Measurements from ENCODE around the gene PGM2L1. TPM values are rescaled to one million over a fixed set of nuclear protein-coding genes. Genes with fewer than 3 reads are reported as not detected.
"Not testable (repeated sequence)": the region's sequence is repeated elsewhere in the genome, so short reads cannot be mapped to it uniquely, and the experiment has no call there.

Gene PGM2L1
- total RNA-seq, 2 donors from 2014 or later = 12.0 to 16.1 TPM

DNA sequence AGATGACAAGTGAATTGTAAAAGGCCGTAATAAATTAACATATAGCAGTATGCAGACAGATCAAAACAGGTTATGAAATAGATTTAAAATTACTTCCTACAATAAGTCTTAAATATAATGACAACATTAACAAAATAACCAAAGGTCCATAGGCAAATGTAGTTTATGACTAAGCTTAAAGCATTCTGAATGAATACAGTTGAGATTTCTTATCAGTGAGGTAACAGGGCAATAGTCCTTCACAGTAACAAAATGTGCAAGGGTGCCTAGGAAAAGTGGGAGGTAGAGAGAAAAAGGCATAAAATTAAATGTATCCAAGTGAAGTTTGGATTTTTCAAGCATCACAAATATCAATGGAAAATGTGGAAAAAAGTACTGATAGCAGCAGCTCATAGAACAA, 65.9 kb downstream of the PGM2L1 start:
- no CpG with 5 or more reads among the region's 1 CpG for WGBS, 2 experiments (ENCODE audit: insufficient coverage in 1 of 2, insufficient read length in 1 of 2)
- H3K27ac ChIP-seq (ENCODE audit: low read depth, low read length) = no peak overlapping the region
- peaks cover 12% of the 10 kb centered on the region for H3K9me3 Mint-ChIP-seq
- no peaks in the 10 kb centered on the region for H3K27me3 Mint-ChIP-seq (ENCODE audit: insufficient read depth)
- peaks cover 28% of the 10 kb centered on the region for H3K36me3 Mint-ChIP-seq (ENCODE audit: low read depth)
- H3K4me3 ChIP-seq (ENCODE audit: low read length) = no peak overlapping the region
- H3K27me3 ChIP-seq (ENCODE audit: control insufficient read depth, insufficient read depth, low read length, poor library complexity, severe bottlenecking) = no peaks in the 10 kb centered on the region
- no peak for DNase-seq
- TF ChIP-seq, protein P1, sequence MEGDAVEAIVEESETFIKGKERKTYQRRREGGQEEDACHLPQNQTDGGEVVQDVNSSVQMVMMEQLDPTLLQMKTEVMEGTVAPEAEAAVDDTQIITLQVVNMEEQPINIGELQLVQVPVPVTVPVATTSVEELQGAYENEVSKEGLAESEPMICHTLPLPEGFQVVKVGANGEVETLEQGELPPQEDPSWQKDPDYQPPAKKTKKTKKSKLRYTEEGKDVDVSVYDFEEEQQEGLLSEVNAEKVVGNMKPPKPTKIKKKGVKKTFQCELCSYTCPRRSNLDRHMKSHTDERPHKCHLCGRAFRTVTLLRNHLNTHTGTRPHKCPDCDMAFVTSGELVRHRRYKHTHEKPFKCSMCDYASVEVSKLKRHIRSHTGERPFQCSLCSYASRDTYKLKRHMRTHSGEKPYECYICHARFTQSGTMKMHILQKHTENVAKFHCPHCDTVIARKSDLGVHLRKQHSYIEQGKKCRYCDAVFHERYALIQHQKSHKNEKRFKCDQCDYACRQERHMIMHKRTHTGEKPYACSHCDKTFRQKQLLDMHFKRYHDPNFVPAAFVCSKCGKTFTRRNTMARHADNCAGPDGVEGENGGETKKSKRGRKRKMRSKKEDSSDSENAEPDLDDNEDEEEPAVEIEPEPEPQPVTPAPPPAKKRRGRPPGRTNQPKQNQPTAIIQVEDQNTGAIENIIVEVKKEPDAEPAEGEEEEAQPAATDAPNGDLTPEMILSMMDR (conservative IDR thresholded peaks at IDR 0.05) = no peak
- H3K27ac Mint-ChIP-seq = no peak overlapping the region
- H3K36me3 ChIP-seq (ENCODE audit: control insufficient read depth, insufficient read depth, low read length) = peaks cover 17% of the 10 kb centered on the region
- no peaks in the 10 kb centered on the region for H3K4me1 Mint-ChIP-seq
- H3K4me3 Mint-ChIP-seq = no peak overlapping the region
- no peaks in the 10 kb centered on the region for H3K4me1 ChIP-seq (ENCODE audit: control insufficient read depth, insufficient read depth, low read length)
- no peak overlapping the region for H3K9ac ChIP-seq (ENCODE audit: extremely low read depth, low read length, poor library complexity, severe bottlenecking)
- no peaks in the 10 kb centered on the region for H3K9me3 ChIP-seq (ENCODE audit: control insufficient read depth, low read length)

DNA sequence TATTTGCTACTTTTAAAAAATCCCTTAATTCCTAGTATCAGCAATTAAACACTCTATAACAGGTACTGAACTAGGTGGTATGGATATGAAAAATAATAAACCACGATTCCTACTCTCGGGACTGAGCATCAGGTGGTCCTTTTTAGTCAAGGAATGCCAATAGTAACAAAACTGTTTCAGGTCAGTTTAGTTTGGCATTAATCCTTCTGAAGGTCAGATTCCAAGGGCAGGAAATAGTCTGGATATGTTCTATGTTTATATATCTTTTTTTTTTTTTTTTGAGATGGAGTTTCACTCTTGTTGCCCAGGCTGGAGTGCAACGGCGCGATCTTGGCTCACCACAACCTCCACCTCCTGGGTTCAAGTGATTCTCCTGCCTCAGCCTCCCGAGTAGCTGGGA, 67.2 kb downstream of the PGM2L1 start:
- not testable (repeated sequence) for H3K27ac Mint-ChIP-seq; H3K4me1 Mint-ChIP-seq; H3K27ac ChIP-seq (ENCODE audit: low read depth, low read length); H3K27me3 Mint-ChIP-seq (ENCODE audit: insufficient read depth); H3K9ac ChIP-seq (ENCODE audit: extremely low read depth, low read length, poor library complexity, severe bottlenecking); H3K4me3 Mint-ChIP-seq; DNase-seq; H3K36me3 ChIP-seq (ENCODE audit: control insufficient read depth, insufficient read depth, low read length); H3K9me3 ChIP-seq (ENCODE audit: control insufficient read depth, low read length); H3K4me1 ChIP-seq (ENCODE audit: control insufficient read depth, insufficient read depth, low read length); H3K4me3 ChIP-seq (ENCODE audit: low read length); H3K27me3 ChIP-seq (ENCODE audit: control insufficient read depth, insufficient read depth, low read length, poor library complexity, severe bottlenecking)
- Mint-ChIP-seq H3K36me3 (ENCODE audit: low read depth) (peaks cover 27% of the 10 kb centered on the region), H3K9me3 (peaks cover 14% of the 10 kb centered on the region)
- 96% methylated on average over 4 of the region's 6 CpGs; no CpG with 5 or more reads in 1 of the 2 experiments for WGBS, 2 experiments (ENCODE audit: insufficient coverage in 1 of 2, insufficient read length in 1 of 2)

DNA sequence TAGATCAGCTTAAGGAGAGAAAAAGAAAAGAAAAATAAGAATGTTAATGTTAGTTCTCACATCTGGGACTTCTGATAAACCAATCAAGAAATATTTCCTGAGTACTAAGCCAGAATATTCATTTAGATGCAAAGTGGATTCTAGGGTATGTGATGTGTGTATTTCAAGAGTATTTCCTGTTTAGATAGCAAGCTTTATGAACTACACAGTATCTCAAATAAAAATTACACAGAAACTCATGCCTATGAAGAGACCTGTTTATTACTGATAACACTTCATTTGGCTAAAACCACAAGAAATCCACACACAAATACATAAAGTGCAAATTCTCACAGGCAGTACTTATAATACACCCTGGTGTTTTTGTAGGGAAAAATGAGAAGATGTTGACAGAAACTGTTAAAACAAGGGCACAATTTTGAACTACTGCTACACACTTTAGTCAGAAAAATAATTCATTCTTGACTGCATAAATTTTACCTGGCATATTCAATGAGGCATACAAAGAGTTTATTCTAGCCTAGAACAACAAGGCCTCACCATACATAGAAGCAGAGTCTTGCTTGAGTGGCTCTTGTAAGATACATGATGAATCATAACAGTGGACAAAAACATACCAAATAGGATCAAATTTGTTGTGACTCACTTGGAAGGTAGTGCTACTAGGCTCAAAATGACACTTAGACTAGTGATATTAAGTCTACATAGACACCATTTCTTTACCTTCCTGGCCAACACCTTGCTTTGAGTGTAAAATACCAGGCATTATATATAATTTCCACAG, 68.0 kb downstream of the PGM2L1 start:
- TF ChIP-seq, protein P1 (conservative IDR thresholded peaks at IDR 0.05) = no peak
- peaks cover 27% of the 10 kb centered on the region for H3K36me3 Mint-ChIP-seq (ENCODE audit: low read depth)
- no peak for DNase-seq
- no peaks in the 10 kb centered on the region for H3K36me3 ChIP-seq (ENCODE audit: control insufficient read depth, insufficient read depth, low read length)
- no peaks in the 10 kb centered on the region for H3K4me1 ChIP-seq (ENCODE audit: control insufficient read depth, insufficient read depth, low read length)
- H3K4me3 ChIP-seq (ENCODE audit: low read length) = no peak overlapping the region
- no peaks in the 10 kb centered on the region for H3K27me3 ChIP-seq (ENCODE audit: control insufficient read depth, insufficient read depth, low read length, poor library complexity, severe bottlenecking)
- H3K27ac Mint-ChIP-seq = no peak overlapping the region
- peaks cover 14% of the 10 kb centered on the region for H3K9me3 Mint-ChIP-seq
- no peak overlapping the region for H3K4me3 Mint-ChIP-seq
- no peaks in the 10 kb centered on the region for H3K27me3 Mint-ChIP-seq (ENCODE audit: insufficient read depth)
- no peak overlapping the region for H3K27ac ChIP-seq (ENCODE audit: low read depth, low read length)
- H3K9ac ChIP-seq (ENCODE audit: extremely low read depth, low read length, poor library complexity, severe bottlenecking) = no peak overlapping the region
- no peaks in the 10 kb centered on the region for H3K9me3 ChIP-seq (ENCODE audit: control insufficient read depth, low read length)
- no peaks in the 10 kb centered on the region for H3K4me1 Mint-ChIP-seq

Data from endodermal cell (in vitro differentiated cells).